ENCODE measurements around the gene UGT1A4.

Gene UGT1A4

DNA sequence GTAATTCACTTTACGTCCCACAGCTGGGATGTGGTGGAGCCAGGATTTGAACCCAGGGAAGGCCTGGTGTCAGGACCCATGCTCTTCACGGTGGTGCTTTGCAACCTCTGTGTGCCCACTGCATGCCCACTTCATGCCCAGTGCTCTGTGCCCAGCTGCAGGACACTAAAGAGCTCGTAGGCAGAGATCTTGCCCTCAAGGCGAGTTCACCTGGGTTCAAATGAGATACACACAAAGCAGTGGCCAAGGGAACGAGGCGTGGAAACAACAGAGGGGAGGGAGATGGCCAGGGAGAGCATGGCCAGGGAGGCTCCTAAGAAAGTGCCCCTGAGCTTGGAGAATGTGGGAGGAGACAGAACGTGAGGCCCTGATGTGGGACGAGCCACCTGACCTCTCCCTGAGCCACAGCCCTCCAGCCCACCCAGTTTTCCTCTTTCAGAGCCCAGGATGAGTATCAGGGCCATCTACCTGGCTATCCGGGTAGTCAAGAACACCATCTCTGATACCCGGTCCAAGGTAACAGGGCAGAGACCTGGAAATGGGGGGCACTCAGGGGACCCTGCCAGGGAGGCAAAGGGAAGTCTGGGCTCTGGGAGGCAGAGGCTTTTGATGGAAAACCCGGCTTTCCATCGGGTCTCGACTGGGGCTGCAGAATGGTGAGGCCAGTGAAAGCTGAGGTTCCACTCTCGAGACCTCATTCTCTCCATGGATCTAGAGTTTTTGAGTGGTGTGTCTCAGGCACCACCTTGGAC lies 80.0 kb downstream of the UGT1A4 start:
- Histone ChIP-seq H3K4me1 (ENCODE audit: low read depth, poor library complexity, severe bottlenecking) (no peaks in the 10 kb centered on the region), H3K9ac (no peak overlapping the region), H3K27ac (no peak overlapping the region), H3K4me3 (IDR thresholded peaks at IDR 0.05; ENCODE audit: insufficient read depth, low read depth, low read length) (no peak overlapping the region), H3K4me2 (no peak overlapping the region), H3K79me2 (ENCODE audit: insufficient read depth, low read depth) (no peaks in the 10 kb centered on the region), H3K27me3 (ENCODE audit: insufficient read depth, low read depth) (no peaks in the 10 kb centered on the region), H3K36me3 (ENCODE audit: insufficient read depth) (no peaks in the 10 kb centered on the region), H4K20me1 (ENCODE audit: insufficient read depth) (no peaks in the 10 kb centered on the region), H2AFZ (ENCODE audit: low read depth) (no peak overlapping the region)
- TF ChIP-seq CTCF (conservative IDR thresholded peaks at IDR 0.05; ENCODE audit: low read depth, low read length) = no peak

DNA sequence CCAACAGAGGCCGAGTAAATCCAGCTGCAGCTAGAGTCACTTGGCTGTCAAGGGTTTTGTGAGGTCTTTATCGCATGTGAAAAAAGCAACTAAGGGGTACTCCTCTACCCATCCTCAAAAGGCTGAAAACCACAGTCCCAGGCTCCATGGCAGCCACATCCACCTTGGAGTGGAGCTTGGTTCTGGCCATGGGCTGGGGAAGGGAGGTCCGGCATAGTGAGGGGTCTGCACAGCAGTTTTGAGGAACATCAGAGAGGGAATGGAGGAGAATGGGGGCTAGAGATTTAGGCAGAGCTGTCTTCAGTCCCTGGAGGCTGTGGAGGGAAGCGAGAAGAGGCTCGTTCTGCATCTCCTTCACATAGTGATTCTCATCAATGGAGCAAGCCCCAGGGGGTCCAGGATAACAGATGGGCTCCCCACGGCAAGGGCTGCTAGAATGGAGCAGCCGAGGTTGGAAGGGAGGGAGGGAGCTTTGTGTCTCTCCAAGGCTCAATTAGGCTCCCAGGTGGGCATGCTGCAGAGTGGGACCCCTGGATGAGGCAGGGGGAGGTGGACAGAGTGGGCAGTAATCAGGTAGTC lies 80.6 kb downstream of the UGT1A4 start:
- H3K79me2 ChIP-seq (ENCODE audit: insufficient read depth, low read depth) = no peaks in the 10 kb centered on the region

GRCh38 chr2:233799716-233800115 lies 81.2 kb downstream of the UGT1A4 start:
- H3K79me2 ChIP-seq (ENCODE audit: insufficient read depth, low read depth) = no peaks in the 10 kb centered on the region
- H3K4me3 ChIP-seq (IDR thresholded peaks at IDR 0.05; ENCODE audit: insufficient read depth, low read depth, low read length) = no peak overlapping the region
- no peaks in the 10 kb centered on the region for H3K27me3 ChIP-seq (ENCODE audit: insufficient read depth, low read depth)
- H3K36me3 ChIP-seq (ENCODE audit: insufficient read depth) = no peaks in the 10 kb centered on the region
- TF ChIP-seq CTCF (conservative IDR thresholded peaks at IDR 0.05; ENCODE audit: low read depth, low read length) = no peak
- H3K4me1 ChIP-seq (ENCODE audit: low read depth, poor library complexity, severe bottlenecking) = no peaks in the 10 kb centered on the region
- no peak overlapping the region for H2AFZ ChIP-seq (ENCODE audit: low read depth)
- H3K4me2 ChIP-seq = no peak overlapping the region
- H4K20me1 ChIP-seq (ENCODE audit: insufficient read depth) = no peaks in the 10 kb centered on the region
- H3K9ac ChIP-seq = no peak overlapping the region
- no peak overlapping the region for H3K27ac ChIP-seq

More for the DNA sequence above, 80.6 kb downstream of the UGT1A4 start:
- Histone ChIP-seq H3K9ac (no peak overlapping the region), H3K27ac (no peak overlapping the region), H2AFZ (ENCODE audit: low read depth) (no peak overlapping the region), H3K4me3 (IDR thresholded peaks at IDR 0.05; ENCODE audit: insufficient read depth, low read depth, low read length) (no peak overlapping the region), H4K20me1 (ENCODE audit: insufficient read depth) (no peaks in the 10 kb centered on the region), H3K27me3 (ENCODE audit: insufficient read depth, low read depth) (no peaks in the 10 kb centered on the region), H3K36me3 (ENCODE audit: insufficient read depth) (no peaks in the 10 kb centered on the region), H3K4me2 (no peak overlapping the region), H3K4me1 (ENCODE audit: low read depth, poor library complexity, severe bottlenecking) (no peaks in the 10 kb centered on the region)
- TF ChIP-seq CTCF (conservative IDR thresholded peaks at IDR 0.05; ENCODE audit: low read depth, low read length) = no peak

DNA sequence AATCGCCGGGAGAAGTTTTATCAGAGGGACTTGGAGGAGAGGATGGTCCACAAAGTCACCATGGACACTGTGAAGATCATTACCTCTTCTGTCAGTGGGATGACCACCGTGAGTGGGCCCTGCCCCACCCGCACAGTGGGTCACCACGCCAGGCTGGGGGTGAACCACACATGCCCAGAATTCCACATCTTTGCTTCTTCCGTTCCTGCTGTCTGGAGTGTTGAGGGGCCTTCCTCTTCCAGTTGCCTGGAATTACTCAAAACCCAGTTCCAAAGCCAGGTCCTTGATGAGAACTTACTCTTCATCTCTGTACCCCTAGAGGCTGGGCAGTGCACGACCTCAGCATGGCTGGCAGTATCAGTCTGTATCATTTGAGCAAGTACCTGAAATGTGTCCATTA lies 81.7 kb downstream of the UGT1A4 start:
- no peaks in the 10 kb centered on the region for H3K27me3 ChIP-seq (ENCODE audit: insufficient read depth, low read depth)
- no peak for TF ChIP-seq CTCF (conservative IDR thresholded peaks at IDR 0.05; ENCODE audit: low read depth, low read length)
- no peak overlapping the region for H3K9ac ChIP-seq
- no peak overlapping the region for H3K4me3 ChIP-seq (IDR thresholded peaks at IDR 0.05; ENCODE audit: insufficient read depth, low read depth, low read length)
- no peak overlapping the region for H3K4me2 ChIP-seq
- H3K27ac ChIP-seq = no peak overlapping the region
- H3K4me1 ChIP-seq (ENCODE audit: low read depth, poor library complexity, severe bottlenecking) = no peaks in the 10 kb centered on the region
- H4K20me1 ChIP-seq (ENCODE audit: insufficient read depth) = no peaks in the 10 kb centered on the region
- H2AFZ ChIP-seq (ENCODE audit: low read depth) = no peak overlapping the region
- H3K79me2 ChIP-seq (ENCODE audit: insufficient read depth, low read depth) = no peaks in the 10 kb centered on the region
- no peaks in the 10 kb centered on the region for H3K36me3 ChIP-seq (ENCODE audit: insufficient read depth)
